T-helper 2 cell (primary cell): Measurements from ENCODE around the gene FBXO22.
A peak's percentile ranks its signal among the peaks of the same experiment; 100 is the strongest.
"Not testable (repeated sequence)": the region's sequence is repeated elsewhere in the genome, so short reads cannot be mapped to it uniquely, and the experiment has no call there.

Experiments
- DNase-seq, 5 experiments: peaks; one replicate each; pipeline versions ENCODE4 v3.0.0 to v3.0.0-alpha.2; 2012 to 2022

The FBXO22 gene

DNA sequence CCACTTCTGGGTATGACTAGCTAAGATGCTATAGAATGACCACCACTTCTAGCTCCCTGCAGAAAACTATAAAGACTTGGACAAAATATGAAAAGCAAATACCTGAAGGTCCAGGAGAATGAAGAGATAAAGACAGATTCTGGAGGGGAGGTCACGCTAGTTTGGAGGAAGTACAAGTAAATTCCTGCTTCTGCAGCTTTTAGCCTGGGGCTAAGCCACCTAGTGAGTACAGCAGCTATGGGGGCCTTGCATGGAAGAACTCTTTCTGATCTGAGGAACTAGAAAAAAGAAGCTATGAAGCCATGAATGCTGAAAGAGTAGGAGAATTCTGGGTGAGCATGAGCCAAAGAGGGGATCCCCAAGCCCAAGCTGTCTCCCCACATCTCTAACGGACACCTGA lies 78.8 kb downstream of the FBXO22 start:
- DNase-seq, result no peak

DNA sequence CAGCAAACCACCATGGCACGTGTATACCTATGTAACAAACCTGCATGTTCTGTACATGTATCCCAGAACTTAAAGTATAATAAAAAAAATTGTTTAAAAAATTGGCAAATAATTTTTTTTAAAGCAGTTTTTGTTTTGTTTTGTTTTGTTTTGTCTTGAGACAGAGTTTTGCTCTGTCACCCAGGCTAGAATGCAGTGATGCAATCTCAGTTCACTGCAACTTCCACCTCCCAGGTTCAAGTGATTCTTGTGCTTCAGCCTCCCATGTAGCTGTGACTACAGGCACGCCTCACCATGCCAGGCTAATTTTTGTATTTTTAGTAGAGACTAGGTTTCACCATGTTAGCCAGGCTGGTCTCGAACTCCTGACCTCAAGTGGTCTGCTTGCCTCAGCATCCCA lies 81.0 kb downstream of the FBXO22 start:
- DNase-seq, result not testable (repeated sequence)

DNA sequence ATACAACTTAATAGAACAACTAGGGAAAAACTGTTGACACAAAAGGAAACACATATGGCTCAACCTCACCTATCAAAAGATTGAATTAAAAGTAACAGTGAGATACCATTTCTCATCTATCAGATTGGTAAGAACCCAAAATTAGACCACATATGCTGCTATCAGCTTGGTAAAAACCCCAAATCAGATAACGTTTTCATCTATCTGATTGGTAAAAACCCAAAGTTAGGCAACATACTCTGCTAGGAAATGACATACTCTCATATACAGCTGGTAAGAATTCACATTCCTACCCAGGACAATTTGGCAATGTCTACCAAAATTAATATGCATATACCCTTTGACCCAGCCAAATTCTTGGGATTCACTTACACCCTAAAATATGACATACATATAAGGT lies 82.3 kb downstream of the FBXO22 start:
- peak in 1 of 5 experiments; percentile 58 for DNase-seq

DNA sequence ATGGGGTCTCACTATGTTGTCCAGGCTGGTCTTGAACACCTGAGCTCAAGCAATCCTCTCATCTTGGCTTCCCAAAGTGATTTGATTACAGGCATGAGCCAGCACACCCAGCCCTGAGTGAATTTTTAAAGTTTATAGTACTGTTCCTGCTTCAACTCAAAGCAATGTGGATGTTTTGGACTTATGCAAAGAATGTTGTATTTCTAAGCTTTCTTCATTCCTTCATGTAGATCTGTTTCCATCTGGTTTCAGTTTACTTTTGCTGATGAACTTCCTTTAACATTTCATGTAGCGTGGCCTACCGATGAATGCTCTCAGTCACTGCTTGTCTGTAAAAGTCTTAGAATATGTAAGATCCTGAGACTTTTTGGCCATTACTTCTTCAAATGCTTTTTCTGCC lies 85.4 kb downstream of the FBXO22 start:
- no peak for DNase-seq

DNA sequence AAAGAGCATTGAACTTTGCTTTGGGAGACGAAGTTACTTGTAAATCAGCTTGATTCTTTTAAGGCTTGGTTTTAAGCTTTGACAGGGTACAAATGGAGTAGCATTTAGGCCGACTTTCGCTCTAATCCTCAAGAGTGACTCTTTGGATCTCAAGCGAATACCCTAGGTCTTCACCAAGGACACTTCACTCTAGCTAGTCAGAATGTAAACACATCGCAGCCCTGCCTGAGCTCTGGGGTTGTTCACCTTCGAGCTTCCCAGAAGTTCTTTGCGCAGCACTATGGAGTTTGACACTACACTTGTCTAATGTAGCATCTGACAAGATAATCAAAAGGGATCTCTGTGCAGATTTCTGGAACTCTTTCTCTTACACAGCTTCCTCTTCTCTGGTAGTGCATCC lies 86.2 kb downstream of the FBXO22 start:
- DNase-seq, result no peak
